Measurements from ENCODE around the gene ZNF638.
A peak's percentile ranks its signal among the peaks of the same experiment; 100 is the strongest.
"Not testable (repeated sequence)": the region's sequence is repeated elsewhere in the genome, so short reads cannot be mapped to it uniquely, and the experiment has no call there.

ZNF638 gene

GRCh38 chr2:71423817-71424420, 92.3 kb downstream of the ZNF638 start:
- Histone ChIP-seq H3K4me1 (ENCODE audit: insufficient read depth, low read length) (no peaks in the 10 kb centered on the region), H3K36me3 (ENCODE audit: insufficient read depth, low read length) (peaks cover 79% of the 10 kb centered on the region), H3K9me3 (ENCODE audit: low read length) (no peaks in the 10 kb centered on the region), H2AFZ (ENCODE audit: low read depth, low read length) (no peak overlapping the region), H3K4me3 (ENCODE audit: low read length) (no peak overlapping the region), H3K27me3 (ENCODE audit: insufficient read depth, low read length) (no peaks in the 10 kb centered on the region)

- peaks cover 86% of the 10 kb centered on the region for H3K36me3 ChIP-seq (ENCODE audit: insufficient read depth, low read length)
Observed at GRCh38 chr2:71426721-71427120, 95.1 kb downstream of the ZNF638 start.

GRCh38 chr2:71428472-71429383, 97.1 kb downstream of the ZNF638 start:
- H3K9me3 ChIP-seq (ENCODE audit: low read length) = peaks cover 4% of the 10 kb centered on the region
- no peak overlapping the region for H3K4me3 ChIP-seq (ENCODE audit: low read length)
- H3K27me3 ChIP-seq (ENCODE audit: insufficient read depth, low read length) = no peaks in the 10 kb centered on the region
- peaks cover 89% of the 10 kb centered on the region for H3K36me3 ChIP-seq (ENCODE audit: insufficient read depth, low read length)
- H2AFZ ChIP-seq (ENCODE audit: low read depth, low read length) = no peak overlapping the region
- H3K4me1 ChIP-seq (ENCODE audit: insufficient read depth, low read length) = no peaks in the 10 kb centered on the region

More at GRCh38 chr2:71426721-71427120, 95.1 kb downstream of the ZNF638 start:
- Histone ChIP-seq H3K9me3 (ENCODE audit: low read length) (peaks cover 4% of the 10 kb centered on the region), H3K27me3 (ENCODE audit: insufficient read depth, low read length) (no peaks in the 10 kb centered on the region), H2AFZ (ENCODE audit: low read depth, low read length) (no peak overlapping the region), H3K4me1 (ENCODE audit: insufficient read depth, low read length) (no peaks in the 10 kb centered on the region), H3K4me3 (ENCODE audit: low read length) (no peak overlapping the region)

GRCh38 chr2:71445142-71445541, 113.6 kb downstream of the ZNF638 start:
- H3K4me1 ChIP-seq (ENCODE audit: insufficient read depth, low read length) = not testable (repeated sequence)
- H3K36me3 ChIP-seq (ENCODE audit: insufficient read depth, low read length) = peaks cover 10% of the 10 kb centered on the region

GRCh38 chr2:71446505-71446904, 114.9 kb downstream of the ZNF638 start:
- H3K4me1 ChIP-seq (ENCODE audit: insufficient read depth, low read length) = peaks cover 3% of the 10 kb centered on the region
- H3K36me3 ChIP-seq (ENCODE audit: insufficient read depth, low read length) = peaks cover 7% of the 10 kb centered on the region
- H2AFZ ChIP-seq (ENCODE audit: low read depth, low read length) = no peak overlapping the region
- peaks cover 3% of the 10 kb centered on the region for H3K9me3 ChIP-seq (ENCODE audit: low read length)
- peaks cover 3% of the 10 kb centered on the region for H3K27me3 ChIP-seq (ENCODE audit: insufficient read depth, low read length)
- no peak overlapping the region for H3K4me3 ChIP-seq (ENCODE audit: low read length)

More at GRCh38 chr2:71445142-71445541, 113.6 kb downstream of the ZNF638 start:
- not testable (repeated sequence) for H3K9me3 ChIP-seq (ENCODE audit: low read length); H3K27me3 ChIP-seq (ENCODE audit: insufficient read depth, low read length); H2AFZ ChIP-seq (ENCODE audit: low read depth, low read length); H3K4me3 ChIP-seq (ENCODE audit: low read length)

- no peak overlapping the region for H2AFZ ChIP-seq (ENCODE audit: low read depth, low read length)
- peaks cover 8% of the 10 kb centered on the region for H3K4me1 ChIP-seq (ENCODE audit: insufficient read depth, low read length)
- H3K9me3 ChIP-seq (ENCODE audit: low read length) = no peaks in the 10 kb centered on the region
- no peak overlapping the region for H3K4me3 ChIP-seq (ENCODE audit: low read length)
- no peaks in the 10 kb centered on the region for H3K36me3 ChIP-seq (ENCODE audit: insufficient read depth, low read length)
- peaks cover 27% of the 10 kb centered on the region for H3K27me3 ChIP-seq (ENCODE audit: insufficient read depth, low read length)
Observed at GRCh38 chr2:71449343-71449742, 117.8 kb downstream of the ZNF638 start.

- Histone ChIP-seq H3K4me3 (ENCODE audit: low read length) (no peak overlapping the region), H3K36me3 (ENCODE audit: insufficient read depth, low read length) (no peaks in the 10 kb centered on the region), H3K27me3 (ENCODE audit: insufficient read depth, low read length) (peaks cover 39% of the 10 kb centered on the region), H3K4me1 (ENCODE audit: insufficient read depth, low read length) (peaks cover 22% of the 10 kb centered on the region), H3K9me3 (ENCODE audit: low read length) (no peaks in the 10 kb centered on the region), H2AFZ (ENCODE audit: low read depth, low read length) (no peak overlapping the region)
Observed at GRCh38 chr2:71451705-71452104, 120.1 kb downstream of the ZNF638 start.

GRCh38 chr2:71452565-71452964, 121.0 kb downstream of the ZNF638 start:
- peaks cover 22% of the 10 kb centered on the region for H3K4me1 ChIP-seq (ENCODE audit: insufficient read depth, low read length)
- peaks cover 39% of the 10 kb centered on the region for H3K27me3 ChIP-seq (ENCODE audit: insufficient read depth, low read length)
- no peak overlapping the region for H2AFZ ChIP-seq (ENCODE audit: low read depth, low read length)
- H3K36me3 ChIP-seq (ENCODE audit: insufficient read depth, low read length) = no peaks in the 10 kb centered on the region
- H3K9me3 ChIP-seq (ENCODE audit: low read length) = no peaks in the 10 kb centered on the region
- H3K4me3 ChIP-seq (ENCODE audit: low read length) = no peak overlapping the region

- peaks cover 39% of the 10 kb centered on the region for H3K27me3 ChIP-seq (ENCODE audit: insufficient read depth, low read length)
- H3K4me1 ChIP-seq (ENCODE audit: insufficient read depth, low read length) = peaks cover 22% of the 10 kb centered on the region
- no peaks in the 10 kb centered on the region for H3K36me3 ChIP-seq (ENCODE audit: insufficient read depth, low read length)
- no peak within 1 kb of the TSS for H2AFZ ChIP-seq (ENCODE audit: low read depth, low read length)
- H3K4me3 ChIP-seq (ENCODE audit: low read length) = peak within 1 kb of the TSS; percentile 27
- H3K9me3 ChIP-seq (ENCODE audit: low read length) = no peaks in the 10 kb centered on the region
Observed at GRCh38 chr2:71453404-71454220, 122.0 kb downstream of the ZNF638 start, which contains the start of gene DYSF. TSS of gene DYSF (plus strand) at chr2:71453561.

GRCh38 chr2:71454221-71455010, 122.8 kb downstream of the ZNF638 start:
- no peak overlapping the region for H3K4me3 ChIP-seq (ENCODE audit: low read length)
- H3K4me1 ChIP-seq (ENCODE audit: insufficient read depth, low read length) = peaks cover 22% of the 10 kb centered on the region

GRCh38 chr2:71455011-71455740, 123.6 kb downstream of the ZNF638 start:
- no peaks in the 10 kb centered on the region for H3K36me3 ChIP-seq (ENCODE audit: insufficient read depth, low read length)
- H3K4me1 ChIP-seq (ENCODE audit: insufficient read depth, low read length) = peaks cover 22% of the 10 kb centered on the region
- H3K27me3 ChIP-seq (ENCODE audit: insufficient read depth, low read length) = peaks cover 39% of the 10 kb centered on the region
- peak overlapping the region; percentile 25 for H2AFZ ChIP-seq (ENCODE audit: low read depth, low read length)
- no peak overlapping the region for H3K4me3 ChIP-seq (ENCODE audit: low read length)
- no peaks in the 10 kb centered on the region for H3K9me3 ChIP-seq (ENCODE audit: low read length)

More at GRCh38 chr2:71454221-71455010, 122.8 kb downstream of the ZNF638 start:
- Histone ChIP-seq H3K27me3 (ENCODE audit: insufficient read depth, low read length) (peaks cover 39% of the 10 kb centered on the region), H2AFZ (ENCODE audit: low read depth, low read length) (no peak overlapping the region), H3K9me3 (ENCODE audit: low read length) (no peaks in the 10 kb centered on the region), H3K36me3 (ENCODE audit: insufficient read depth, low read length) (no peaks in the 10 kb centered on the region)
